Spleen (tissue), 7 donors: Measurements from ENCODE around the gene KCNMB2.

Experiments used
- POLR2A ChIP-seq, 3 donors: fragments of 450-650 bp; IDR thresholded peaks; one replicate each; pipeline ENCODE4 v1.5.1; 2017; ENCODE audit warnings: antibody characterized with exemption in 3 of 3, mild to moderate bottlenecking in 1 of 3
- TF ChIP-seq, protein P1 (sequence below), 11 experiments: fragments of 200-600 bp in 7 of 11; fragments of 450-650 bp in 4 of 11; sonication (generic) in 4 of 11; IDR thresholded peaks in 8 of 11; conservative IDR thresholded peaks in 3 of 11; 1 replicate in 7 of 11; 2 replicates in 4 of 11; pipeline versions ENCODE4 v1.4.0 to v1.8.0; 2016 to 2021; ENCODE audit warnings: antibody characterized with exemption in 11 of 11, inconsistent platforms in 4 of 11, mild to moderate bottlenecking in 1 of 11
- donor health status: DM: no; HTN: no; CAD: no; lungs with moderate emphysema.
- donor health status: DM: no; HTN: no; CAD: no.
- donor health status: DM: no; HTN: no; CAD: no.

GRCh38 chr3:178588628-178589027 lies 52.4 kb downstream of the KCNMB2 start:
- TF ChIP-seq, protein P1, sequence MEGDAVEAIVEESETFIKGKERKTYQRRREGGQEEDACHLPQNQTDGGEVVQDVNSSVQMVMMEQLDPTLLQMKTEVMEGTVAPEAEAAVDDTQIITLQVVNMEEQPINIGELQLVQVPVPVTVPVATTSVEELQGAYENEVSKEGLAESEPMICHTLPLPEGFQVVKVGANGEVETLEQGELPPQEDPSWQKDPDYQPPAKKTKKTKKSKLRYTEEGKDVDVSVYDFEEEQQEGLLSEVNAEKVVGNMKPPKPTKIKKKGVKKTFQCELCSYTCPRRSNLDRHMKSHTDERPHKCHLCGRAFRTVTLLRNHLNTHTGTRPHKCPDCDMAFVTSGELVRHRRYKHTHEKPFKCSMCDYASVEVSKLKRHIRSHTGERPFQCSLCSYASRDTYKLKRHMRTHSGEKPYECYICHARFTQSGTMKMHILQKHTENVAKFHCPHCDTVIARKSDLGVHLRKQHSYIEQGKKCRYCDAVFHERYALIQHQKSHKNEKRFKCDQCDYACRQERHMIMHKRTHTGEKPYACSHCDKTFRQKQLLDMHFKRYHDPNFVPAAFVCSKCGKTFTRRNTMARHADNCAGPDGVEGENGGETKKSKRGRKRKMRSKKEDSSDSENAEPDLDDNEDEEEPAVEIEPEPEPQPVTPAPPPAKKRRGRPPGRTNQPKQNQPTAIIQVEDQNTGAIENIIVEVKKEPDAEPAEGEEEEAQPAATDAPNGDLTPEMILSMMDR (IDR thresholded peaks at IDR 0.05 in 8 of 11, conservative IDR thresholded peaks at IDR 0.05 in 3 of 11), result no peak
- TF ChIP-seq POLR2A (IDR thresholded peaks at IDR 0.05), result no peak
